Activated naive CD4-positive, alpha-beta T cell (primary cell): ENCODE measurements around the gene ICAM2.
"Not testable (repeated sequence)": the region's sequence is repeated elsewhere in the genome, so short reads cannot be mapped to it uniquely, and the experiment has no call there.

ENCODE experiments used
- DNase-seq, 4 experiments: peaks; one replicate each; lab custom pipeline; 2025; lab: John Stamatoyannopoulos, UW

The ICAM2 gene

DNA sequence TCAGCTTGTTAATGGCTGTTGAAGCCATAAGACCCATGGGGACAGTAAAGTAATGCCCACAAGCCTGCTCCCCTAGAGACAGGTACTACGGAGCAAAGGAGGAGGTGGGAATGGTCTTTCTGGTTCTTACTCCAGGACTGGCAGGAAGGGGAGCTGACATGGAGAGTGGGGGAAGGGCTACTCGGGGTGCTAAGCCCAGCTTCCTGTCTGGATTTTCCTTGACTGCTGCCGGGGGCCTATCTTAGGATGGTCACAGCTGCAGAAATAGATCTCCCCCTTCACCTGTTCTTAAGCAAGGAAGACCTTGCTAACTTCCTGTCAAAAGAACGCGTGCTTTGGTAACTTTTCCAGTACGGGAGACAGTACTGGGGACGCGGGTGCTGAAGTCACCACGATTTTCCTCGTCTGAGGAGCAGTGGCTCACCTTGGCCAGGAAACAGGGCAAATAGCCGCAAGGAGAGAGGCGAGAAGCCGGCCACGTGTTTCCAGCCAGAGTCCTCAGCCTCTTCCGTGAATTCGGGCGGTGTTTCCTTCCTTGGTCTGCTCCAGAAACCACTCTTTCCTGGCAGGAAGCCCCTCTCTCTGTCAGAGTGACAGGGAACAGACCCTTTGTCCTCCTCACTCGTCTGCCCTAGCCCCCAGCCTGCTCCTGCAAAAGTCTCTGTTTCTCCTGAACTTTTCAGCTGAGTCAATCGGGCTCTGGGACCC lies 22.9 kb downstream of the ICAM2 start:
- no peak for DNase-seq

DNA sequence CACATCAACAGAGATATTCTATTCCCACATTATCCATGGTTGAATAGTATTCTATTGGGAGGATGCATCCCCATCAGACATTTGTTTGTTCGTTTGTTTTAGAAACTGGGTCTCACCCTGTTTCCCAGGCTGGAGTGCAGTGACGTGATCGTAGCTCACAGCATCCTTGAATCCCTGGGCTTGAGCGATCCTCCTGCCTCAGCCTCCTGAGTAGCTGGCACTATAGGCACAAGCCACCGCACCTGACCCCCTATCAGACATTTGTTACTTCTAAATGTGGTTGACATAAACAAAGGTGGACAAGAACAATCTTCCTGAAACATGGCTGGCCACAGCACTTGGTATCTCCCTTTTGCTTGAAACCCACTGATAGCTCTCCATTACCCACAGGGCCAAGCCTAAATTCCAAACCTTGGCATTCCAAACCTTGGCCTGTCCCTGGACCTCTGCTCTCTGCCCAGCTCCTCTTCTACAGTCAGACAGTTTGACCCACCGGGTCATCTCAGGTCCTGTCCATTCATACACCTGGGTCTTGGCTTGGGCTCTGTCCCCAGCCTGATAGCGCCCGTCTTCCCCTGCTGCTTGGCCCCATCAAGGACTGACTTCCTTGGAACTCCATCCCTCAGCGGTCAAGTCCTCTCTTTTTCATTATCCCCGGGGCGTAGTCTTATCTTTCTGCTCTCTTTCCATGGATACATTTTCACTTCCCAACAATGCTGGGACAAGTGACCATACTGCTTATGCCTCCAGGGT lies 23.8 kb downstream of the ICAM2 start:
- no peak for DNase-seq

DNA sequence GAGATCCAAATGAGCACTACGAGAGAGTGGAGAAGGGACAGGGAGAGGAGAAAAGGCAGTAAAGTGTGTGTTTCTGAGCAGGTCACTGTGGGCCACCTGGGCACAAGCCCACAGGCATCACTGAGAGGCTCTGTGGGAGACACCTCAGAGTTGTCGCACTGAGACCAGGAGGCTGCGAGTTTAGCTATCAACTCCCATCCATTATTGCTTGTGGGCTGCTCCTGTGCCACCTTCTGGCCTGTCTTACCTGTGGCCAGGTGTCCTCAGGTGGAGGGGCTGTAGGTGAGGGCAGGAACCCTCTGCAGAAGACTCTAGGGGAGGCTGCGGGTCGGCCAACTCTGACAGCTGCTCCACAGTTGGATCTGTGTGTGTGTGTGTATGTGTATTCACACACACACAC lies 24.8 kb downstream of the ICAM2 start:
- DNase-seq, result no peak

GRCh38 chr17:63993368-63993985 lies 27.0 kb downstream of the ICAM2 start:
- DNase-seq, result no peak

DNA sequence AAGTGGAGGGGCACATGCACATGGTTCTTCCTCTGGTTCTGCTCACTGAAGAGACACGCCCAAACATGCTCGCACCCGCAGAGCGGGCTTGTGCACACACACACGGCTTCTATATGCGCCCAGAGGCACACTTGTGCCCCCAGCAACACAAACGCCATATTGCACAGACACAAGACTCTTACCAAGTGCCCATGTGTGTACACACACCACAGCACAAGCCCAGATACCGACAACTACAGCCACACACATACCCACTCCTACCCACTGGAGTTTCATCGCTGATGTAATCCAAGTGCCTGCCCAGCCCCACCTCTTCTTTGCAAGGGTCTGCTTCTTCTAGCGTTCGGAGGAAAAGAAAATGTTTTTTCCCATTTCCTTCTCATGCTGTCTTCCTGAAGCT lies 28.8 kb downstream of the ICAM2 start:
- no peak for DNase-seq

DNA sequence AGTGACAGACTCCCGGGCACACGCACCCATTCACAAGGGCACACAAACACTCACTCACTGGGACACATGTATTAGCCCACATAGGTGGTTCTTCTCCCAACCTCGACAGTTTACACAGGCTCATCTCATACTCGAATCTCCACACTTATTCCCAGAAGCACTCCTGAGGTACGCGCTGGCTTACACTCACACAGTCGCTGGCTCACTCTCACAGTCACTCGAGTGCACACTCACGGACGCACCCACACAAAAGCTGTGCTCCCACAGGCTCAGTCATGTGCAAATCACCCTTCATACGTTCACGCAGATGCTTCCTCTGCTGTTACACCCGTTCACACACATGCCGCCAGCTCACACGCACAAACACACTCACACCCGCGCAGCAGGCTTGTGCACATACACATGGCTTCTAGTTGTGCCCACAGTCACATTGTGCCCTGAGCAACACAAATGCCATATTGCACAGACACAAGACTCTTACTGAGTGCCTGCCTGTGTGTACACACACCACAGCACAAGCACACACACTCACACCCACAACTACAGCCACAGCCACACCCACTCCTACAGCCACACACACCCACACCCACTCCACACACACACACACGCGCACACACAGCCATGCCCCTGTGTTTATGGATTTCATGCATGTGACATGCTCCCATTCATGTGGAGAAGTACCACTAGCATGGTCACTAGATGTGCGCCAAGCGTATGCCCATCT lies 30.6 kb downstream of the ICAM2 start:
- no peak for DNase-seq

GRCh38 chr17:63988741-63989621 lies 31.5 kb downstream of the ICAM2 start:
- no peak for DNase-seq

GRCh38 chr17:63988127-63988478 lies 32.3 kb downstream of the ICAM2 start:
- no peak for DNase-seq

DNA sequence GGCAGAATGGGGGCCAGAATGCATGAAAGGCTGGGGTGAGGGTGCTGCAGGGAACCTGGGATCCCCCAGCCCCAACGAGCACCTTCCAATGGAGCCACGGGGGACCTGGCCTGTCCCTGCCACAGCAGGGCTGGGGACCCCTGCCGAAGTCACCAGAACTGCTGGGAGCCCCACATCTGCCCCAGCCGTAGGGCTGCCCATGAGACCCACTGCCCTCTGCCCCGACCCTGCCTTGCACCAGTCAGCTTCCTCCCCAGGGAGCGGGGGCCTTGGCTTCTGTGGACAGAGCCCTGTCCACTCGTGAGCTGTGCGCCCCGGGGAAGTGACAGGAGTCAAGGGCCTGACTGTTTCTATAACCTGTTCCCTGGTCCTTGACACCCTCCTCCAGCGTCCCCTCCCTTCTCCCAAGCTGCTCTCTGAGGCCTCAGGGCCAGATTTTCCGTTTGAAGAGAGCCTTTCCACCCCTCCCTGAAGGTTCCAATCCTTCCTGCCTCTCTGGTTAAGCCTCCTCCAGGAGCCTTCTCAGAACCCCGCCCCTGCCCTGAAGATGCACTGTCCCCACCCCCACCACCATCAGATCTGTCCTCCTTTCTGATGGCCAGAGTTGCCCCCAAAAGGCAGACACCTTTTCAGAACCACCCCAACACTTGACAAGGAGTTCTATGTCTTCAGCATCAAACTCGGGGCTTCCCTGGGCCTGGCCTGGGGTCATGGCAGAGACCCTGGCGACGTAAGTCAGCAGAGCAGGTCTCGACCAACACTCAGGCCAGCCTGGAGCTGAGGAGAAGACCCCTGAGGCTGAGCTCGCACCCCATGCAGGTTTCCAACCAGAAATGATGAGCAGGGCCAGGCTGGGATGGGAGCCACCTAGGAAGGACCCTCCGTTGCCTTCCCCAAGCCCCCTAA lies 33.0 kb downstream of the ICAM2 start:
- no peak for DNase-seq

GRCh38 chr17:63986821-63987220 lies 33.6 kb downstream of the ICAM2 start:
- DNase-seq, result no peak

GRCh38 chr17:63985387-63986140 lies 34.9 kb downstream of the ICAM2 start:
- no peak for DNase-seq

- peak in 1 of 4 experiments; percentile 11 for DNase-seq
Observed at GRCh38 chr17:63984651-63985386, 35.6 kb downstream of the ICAM2 start.

DNA sequence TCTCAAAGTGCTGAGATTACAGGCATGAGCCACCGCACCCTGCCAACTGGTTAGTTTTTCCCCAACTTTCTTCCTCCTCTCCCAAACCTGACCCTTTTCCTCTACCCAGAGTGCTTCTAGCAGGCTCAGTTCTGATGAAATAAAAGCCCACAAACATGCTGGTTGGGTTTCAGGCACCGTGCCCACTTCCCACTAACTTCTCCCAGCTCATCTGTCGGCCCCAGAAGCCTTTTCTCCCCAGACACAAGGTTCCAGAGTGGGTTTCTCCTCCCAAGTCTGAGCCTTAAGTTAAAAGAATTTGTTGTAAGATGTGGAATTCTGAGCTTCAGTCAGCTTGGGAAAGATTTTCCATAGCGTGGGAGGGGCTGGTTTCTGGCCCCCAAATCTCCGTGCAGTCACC lies 36.2 kb downstream of the ICAM2 start:
- DNase-seq, result no peak

GRCh38 chr17:63983320-63983719 lies 37.1 kb downstream of the ICAM2 start:
- DNase-seq, result no peak

- DNase-seq, result not testable (repeated sequence)
Observed at GRCh38 chr17:63982641-63983040, 37.8 kb downstream of the ICAM2 start.

GRCh38 chr17:63978272-63979200 lies 41.9 kb downstream of the ICAM2 start:
- no peak for DNase-seq

DNA sequence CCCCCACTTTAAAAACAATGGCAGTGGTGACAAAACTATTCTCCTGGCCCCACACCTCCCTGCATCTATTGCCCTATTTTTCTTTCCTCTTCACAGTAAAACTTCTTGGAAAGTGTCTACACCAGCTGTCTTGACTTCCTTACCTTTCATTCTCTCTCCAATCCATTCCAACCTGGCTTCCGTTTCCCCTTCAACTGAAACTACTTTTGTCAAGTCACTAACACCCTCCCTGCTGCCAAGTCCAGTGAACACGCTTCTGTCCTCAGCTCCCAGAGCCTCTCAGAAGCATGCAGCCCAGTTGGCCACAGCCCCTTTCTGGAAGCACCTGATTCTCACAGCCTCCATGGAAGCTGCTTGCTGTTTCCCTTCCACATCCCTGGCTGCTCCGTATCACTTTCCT lies 43.7 kb downstream of the ICAM2 start:
- no peak for DNase-seq

- no peak for DNase-seq
Observed at GRCh38 chr17:63975541-63976092, 44.8 kb downstream of the ICAM2 start.
